NCI-H2107 treated with DMSO at 0.1 percent for 48 hours (cell line): ENCODE data around the gene PRCP.

Experiments
- DNase-seq: peaks from one replicate; lab custom pipeline; 2025; ENCODE audit not compliant: unreplicated experiment; lab: John Stamatoyannopoulos, UW

PRCP gene

GRCh38 chr11:82831364-82831763, 68.9 kb downstream of the PRCP start:
- no peak for DNase-seq

GRCh38 chr11:82830746-82831145, 69.5 kb downstream of the PRCP start:
- no peak for DNase-seq

- no peak for DNase-seq
These were observed 71.1 kb downstream of the PRCP start for GRCh38 chr11:82829101-82829500.

GRCh38 chr11:82828472-82828871, 71.8 kb downstream of the PRCP start:
- no peak for DNase-seq

- no peak for DNase-seq
These were observed 73.7 kb downstream of the PRCP start for GRCh38 chr11:82826526-82826925.

GRCh38 chr11:82823647-82824619, 76.3 kb downstream of the PRCP start:
- DNase-seq = peak; percentile 1

- no peak for DNase-seq
These were observed 81.7 kb downstream of the PRCP start for GRCh38 chr11:82818409-82819043.

- no peak for DNase-seq
These were observed 84.8 kb downstream of the PRCP start for GRCh38 chr11:82815406-82815805.

- no peak for DNase-seq
These were observed 85.9 kb downstream of the PRCP start for GRCh38 chr11:82814379-82814778.

- no peak for DNase-seq
These were observed 88.9 kb downstream of the PRCP start for GRCh38 chr11:82811369-82811768.

- no peak for DNase-seq
These were observed 89.5 kb downstream of the PRCP start for GRCh38 chr11:82810738-82811137.

GRCh38 chr11:82810326-82810725, 89.9 kb downstream of the PRCP start:
- no peak for DNase-seq

GRCh38 chr11:82807646-82808045, 92.6 kb downstream of the PRCP start:
- no peak for DNase-seq

- no peak for DNase-seq
These were observed 97.5 kb downstream of the PRCP start for GRCh38 chr11:82802710-82803109.

- DNase-seq = no peak
These were observed 103.0 kb downstream of the PRCP start for GRCh38 chr11:82796998-82797961.

- DNase-seq = no peak
These were observed 105.7 kb downstream of the PRCP start for GRCh38 chr11:82794490-82794889.

GRCh38 chr11:82792822-82793569, 107.2 kb downstream of the PRCP start:
- no peak for DNase-seq

GRCh38 chr11:82792319-82792718, 107.9 kb downstream of the PRCP start:
- DNase-seq = no peak

GRCh38 chr11:82791779-82792178, 108.5 kb downstream of the PRCP start:
- DNase-seq = no peak

- DNase-seq = no peak
These were observed 109.3 kb downstream of the PRCP start for GRCh38 chr11:82790723-82791484.
